PFSK-1 (cell line): ENCODE measurements around the gene KIF5B.

Experiments used
- FOXP2 ChIP-seq: optimal IDR thresholded peaks from 2 replicates; pipeline ENCODE3; 2011; ENCODE audit warnings: borderline replicate concordance, control low read depth, inconsistent platforms; ENCODE audit not compliant: insufficient read depth; ENCODE audit errors: extremely low read length, extremely low read depth
- POLR2AphosphoS5 ChIP-seq: IDR thresholded peaks from 2 replicates; pipeline ENCODE4 v1.6.1; 2012; ENCODE audit warnings: low read depth, mild to moderate bottlenecking, control low read depth, low read length, moderate library complexity
- TF ChIP-seq, protein P1 (sequence below), 2 experiments: IDR thresholded peaks; 2 replicates each; pipeline versions ENCODE4 v1.6.1 to v1.8.0; 2011 to 2012; ENCODE audit warnings: low read depth in 2 of 2, low read length in 2 of 2, control low read depth in 1 of 2, inconsistent platforms in 1 of 2, mild to moderate bottlenecking in 1 of 2, moderate library complexity in 1 of 2; ENCODE audit not compliant: insufficient read depth in 1 of 2

DNA sequence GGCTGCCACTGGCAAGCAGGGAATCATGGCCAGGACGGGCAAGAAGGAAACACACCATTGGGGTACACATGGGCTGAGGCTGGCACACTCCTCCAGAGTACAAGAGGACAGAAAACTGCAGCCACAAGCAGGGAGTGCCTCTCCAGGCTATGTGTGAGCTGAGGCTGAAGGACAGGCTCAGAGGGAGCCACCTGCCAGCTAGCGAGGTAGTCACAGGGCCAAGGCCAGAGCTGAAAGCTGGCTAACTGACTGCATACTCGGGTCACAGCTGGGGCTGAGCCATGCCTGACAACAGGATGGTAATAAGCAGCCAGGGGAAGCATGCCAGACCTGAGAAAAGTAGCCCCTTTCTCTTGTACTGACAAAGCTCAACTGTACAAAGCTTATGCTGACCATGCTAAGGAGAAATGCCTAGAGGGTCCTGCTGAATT is 52.0 kb downstream of the KIF5B start:
- TF ChIP-seq POLR2AphosphoS5: peak; percentile 20; the same call in 1 of the 2 replicates
- TF ChIP-seq, protein P1, sequence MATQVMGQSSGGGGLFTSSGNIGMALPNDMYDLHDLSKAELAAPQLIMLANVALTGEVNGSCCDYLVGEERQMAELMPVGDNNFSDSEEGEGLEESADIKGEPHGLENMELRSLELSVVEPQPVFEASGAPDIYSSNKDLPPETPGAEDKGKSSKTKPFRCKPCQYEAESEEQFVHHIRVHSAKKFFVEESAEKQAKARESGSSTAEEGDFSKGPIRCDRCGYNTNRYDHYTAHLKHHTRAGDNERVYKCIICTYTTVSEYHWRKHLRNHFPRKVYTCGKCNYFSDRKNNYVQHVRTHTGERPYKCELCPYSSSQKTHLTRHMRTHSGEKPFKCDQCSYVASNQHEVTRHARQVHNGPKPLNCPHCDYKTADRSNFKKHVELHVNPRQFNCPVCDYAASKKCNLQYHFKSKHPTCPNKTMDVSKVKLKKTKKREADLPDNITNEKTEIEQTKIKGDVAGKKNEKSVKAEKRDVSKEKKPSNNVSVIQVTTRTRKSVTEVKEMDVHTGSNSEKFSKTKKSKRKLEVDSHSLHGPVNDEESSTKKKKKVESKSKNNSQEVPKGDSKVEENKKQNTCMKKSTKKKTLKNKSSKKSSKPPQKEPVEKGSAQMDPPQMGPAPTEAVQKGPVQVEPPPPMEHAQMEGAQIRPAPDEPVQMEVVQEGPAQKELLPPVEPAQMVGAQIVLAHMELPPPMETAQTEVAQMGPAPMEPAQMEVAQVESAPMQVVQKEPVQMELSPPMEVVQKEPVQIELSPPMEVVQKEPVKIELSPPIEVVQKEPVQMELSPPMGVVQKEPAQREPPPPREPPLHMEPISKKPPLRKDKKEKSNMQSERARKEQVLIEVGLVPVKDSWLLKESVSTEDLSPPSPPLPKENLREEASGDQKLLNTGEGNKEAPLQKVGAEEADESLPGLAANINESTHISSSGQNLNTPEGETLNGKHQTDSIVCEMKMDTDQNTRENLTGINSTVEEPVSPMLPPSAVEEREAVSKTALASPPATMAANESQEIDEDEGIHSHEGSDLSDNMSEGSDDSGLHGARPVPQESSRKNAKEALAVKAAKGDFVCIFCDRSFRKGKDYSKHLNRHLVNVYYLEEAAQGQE (IDR thresholded peaks at IDR 0.05; ENCODE audit: insufficient read depth in 1 of 2, low read depth in 2 of 2, low read length in 2 of 2): no peak
- no peak for TF ChIP-seq FOXP2
